GM12864 (cell line): ENCODE data around the gene GADD45G.

Experiments
- DNase-seq: peaks from one replicate; pipeline ENCODE4 v3.0.0-alpha.2; 2011; ENCODE audit warnings: low read depth
- H3K4me3 ChIP-seq: 2 replicates; pipeline ENCODE4 v1.5.1; 2011; ENCODE audit warnings: mild to moderate bottlenecking, low read depth, low read length, control low read depth
- TF ChIP-seq, protein P1 (sequence below): IDR thresholded peaks from 2 replicates; pipeline ENCODE4 v1.5.1; 2011; ENCODE audit warnings: low read depth, mild to moderate bottlenecking, moderate library complexity, low read length, control low read depth, inconsistent platforms; ENCODE audit errors: missing control alignments

Gene GADD45G

DNA sequence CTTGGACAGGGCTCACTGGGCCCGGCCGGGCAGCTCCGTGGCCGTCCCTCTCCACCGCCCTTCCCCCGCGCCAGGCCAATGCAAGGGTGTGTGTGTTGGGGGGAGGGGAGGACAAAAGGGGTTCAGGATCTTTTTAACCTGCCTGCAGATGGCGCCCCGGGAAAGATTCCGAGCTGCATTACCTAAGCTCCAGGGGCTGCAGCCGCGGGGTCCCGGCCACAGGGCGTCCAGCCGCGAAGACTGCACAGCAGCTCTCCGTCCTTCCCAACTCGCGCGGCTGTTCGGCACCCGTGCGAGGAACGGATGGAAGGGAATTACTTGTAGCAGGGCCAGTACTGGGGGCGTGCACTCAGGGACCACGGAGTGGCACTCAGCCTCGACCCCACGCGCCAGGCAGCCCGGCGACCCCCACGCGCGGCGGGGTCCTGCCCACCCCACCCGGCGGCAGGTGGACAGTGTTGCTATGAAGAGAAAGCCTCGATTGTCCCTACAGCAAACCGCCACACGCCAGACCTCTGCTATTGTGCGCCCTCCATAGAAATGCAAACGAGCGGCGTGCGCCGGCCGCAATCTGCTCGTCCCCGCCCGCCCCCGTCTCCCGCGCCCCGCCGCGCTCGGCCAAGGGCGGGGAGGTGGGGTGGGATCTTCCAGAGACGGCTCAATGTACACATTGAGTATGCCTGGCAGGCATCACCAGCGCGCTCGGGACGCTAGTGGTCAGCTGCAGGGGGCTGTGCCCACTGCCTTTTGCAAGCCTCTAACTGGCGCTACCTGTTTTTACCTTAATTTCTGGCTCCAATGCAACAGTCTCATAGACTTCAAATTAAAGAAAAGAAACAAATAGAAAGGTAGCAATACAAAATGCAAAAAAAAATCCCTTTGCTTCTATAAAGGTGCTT, 796 bp upstream of the GADD45G start:
- H3K4me3 ChIP-seq = no peak overlapping the region
- no peak for DNase-seq
- TF ChIP-seq, protein P1, sequence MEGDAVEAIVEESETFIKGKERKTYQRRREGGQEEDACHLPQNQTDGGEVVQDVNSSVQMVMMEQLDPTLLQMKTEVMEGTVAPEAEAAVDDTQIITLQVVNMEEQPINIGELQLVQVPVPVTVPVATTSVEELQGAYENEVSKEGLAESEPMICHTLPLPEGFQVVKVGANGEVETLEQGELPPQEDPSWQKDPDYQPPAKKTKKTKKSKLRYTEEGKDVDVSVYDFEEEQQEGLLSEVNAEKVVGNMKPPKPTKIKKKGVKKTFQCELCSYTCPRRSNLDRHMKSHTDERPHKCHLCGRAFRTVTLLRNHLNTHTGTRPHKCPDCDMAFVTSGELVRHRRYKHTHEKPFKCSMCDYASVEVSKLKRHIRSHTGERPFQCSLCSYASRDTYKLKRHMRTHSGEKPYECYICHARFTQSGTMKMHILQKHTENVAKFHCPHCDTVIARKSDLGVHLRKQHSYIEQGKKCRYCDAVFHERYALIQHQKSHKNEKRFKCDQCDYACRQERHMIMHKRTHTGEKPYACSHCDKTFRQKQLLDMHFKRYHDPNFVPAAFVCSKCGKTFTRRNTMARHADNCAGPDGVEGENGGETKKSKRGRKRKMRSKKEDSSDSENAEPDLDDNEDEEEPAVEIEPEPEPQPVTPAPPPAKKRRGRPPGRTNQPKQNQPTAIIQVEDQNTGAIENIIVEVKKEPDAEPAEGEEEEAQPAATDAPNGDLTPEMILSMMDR = no peak

- TF ChIP-seq, protein P1 = no peak
- no peak for DNase-seq
- H3K4me3 ChIP-seq = peak overlapping the region; percentile 40
These were observed 745 bp downstream of the GADD45G start for GRCh38 chr9:89605465-89606048.

- TF ChIP-seq, protein P1 = no peak
- H3K4me3 ChIP-seq = peak overlapping the region; percentile 40
- no peak for DNase-seq
These were observed 1.3 kb downstream of the GADD45G start for GRCh38 chr9:89606049-89606623.

- no peak for DNase-seq
- TF ChIP-seq, protein P1 = no peak
- H3K4me3 ChIP-seq = no peak overlapping the region
These were observed 2.0 kb downstream of the GADD45G start for GRCh38 chr9:89606624-89607311.

- no peak for DNase-seq
- TF ChIP-seq, protein P1 = no peak
- H3K4me3 ChIP-seq = no peak overlapping the region
These were observed 4.0 kb downstream of the GADD45G start for GRCh38 chr9:89608641-89609335.

- TF ChIP-seq, protein P1 = no peak
- no peak overlapping the region for H3K4me3 ChIP-seq
- no peak for DNase-seq
These were observed 4.7 kb downstream of the GADD45G start for GRCh38 chr9:89609426-89610006.
